Esophagus muscularis mucosa (tissue), 4 donors: ENCODE data around the gene STATH.
"Not testable (repeated sequence)": the region's sequence is repeated elsewhere in the genome, so short reads cannot be mapped to it uniquely, and the experiment has no call there.

Experiments used
- EP300 ChIP-seq: sonication (generic); formaldehyde crosslinking; IDR thresholded peaks from one replicate; pipeline ENCODE4 v1.6.1; 2017; ENCODE audit warnings: antibody characterized with exemption
- POLR2A ChIP-seq: fragments of 450-650 bp; IDR thresholded peaks from one replicate; pipeline ENCODE4 v1.6.1; 2017; ENCODE audit warnings: antibody characterized with exemption, moderate library complexity, mild to moderate bottlenecking, low read depth
- POLR2AphosphoS5 ChIP-seq, 2 donors: sonication (generic); formaldehyde crosslinking; IDR thresholded peaks; one replicate each; pipeline ENCODE4 v1.6.1; 2017; ENCODE audit warnings: antibody characterized with exemption in 2 of 2
- TF ChIP-seq, protein P1 (sequence below), 3 experiments: fragments of 200-600 bp in 2 of 3; fragments of 450-650 bp in 1 of 3; sonication (generic) in 2 of 3; IDR thresholded peaks; one replicate each; pipeline ENCODE4 v1.5.1; 2017 to 2019; ENCODE audit warnings: antibody characterized with exemption in 3 of 3, mild to moderate bottlenecking in 2 of 3, moderate library complexity in 1 of 3

DNA sequence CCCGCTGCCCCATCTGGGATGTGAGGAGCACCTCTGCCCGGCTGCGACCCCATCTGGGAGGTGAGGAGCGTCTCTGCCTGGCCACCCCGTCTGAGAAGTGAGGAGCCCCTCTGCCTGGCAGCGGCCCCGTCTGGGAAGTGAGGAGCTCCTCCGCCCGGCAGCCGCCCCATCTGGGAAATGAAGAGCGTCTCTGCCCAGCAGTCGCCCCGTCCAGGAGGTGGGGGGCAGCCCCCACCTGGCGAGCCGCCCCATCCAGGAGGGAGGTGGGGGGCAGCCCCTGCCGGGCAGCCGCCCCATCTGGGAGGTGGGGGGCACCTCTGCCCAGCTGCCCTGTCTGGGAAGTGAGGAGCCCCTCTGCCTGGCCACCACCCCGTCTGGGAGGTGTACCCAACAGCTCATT lies 41.8 kb downstream of the STATH start:
- TF ChIP-seq, protein P1, sequence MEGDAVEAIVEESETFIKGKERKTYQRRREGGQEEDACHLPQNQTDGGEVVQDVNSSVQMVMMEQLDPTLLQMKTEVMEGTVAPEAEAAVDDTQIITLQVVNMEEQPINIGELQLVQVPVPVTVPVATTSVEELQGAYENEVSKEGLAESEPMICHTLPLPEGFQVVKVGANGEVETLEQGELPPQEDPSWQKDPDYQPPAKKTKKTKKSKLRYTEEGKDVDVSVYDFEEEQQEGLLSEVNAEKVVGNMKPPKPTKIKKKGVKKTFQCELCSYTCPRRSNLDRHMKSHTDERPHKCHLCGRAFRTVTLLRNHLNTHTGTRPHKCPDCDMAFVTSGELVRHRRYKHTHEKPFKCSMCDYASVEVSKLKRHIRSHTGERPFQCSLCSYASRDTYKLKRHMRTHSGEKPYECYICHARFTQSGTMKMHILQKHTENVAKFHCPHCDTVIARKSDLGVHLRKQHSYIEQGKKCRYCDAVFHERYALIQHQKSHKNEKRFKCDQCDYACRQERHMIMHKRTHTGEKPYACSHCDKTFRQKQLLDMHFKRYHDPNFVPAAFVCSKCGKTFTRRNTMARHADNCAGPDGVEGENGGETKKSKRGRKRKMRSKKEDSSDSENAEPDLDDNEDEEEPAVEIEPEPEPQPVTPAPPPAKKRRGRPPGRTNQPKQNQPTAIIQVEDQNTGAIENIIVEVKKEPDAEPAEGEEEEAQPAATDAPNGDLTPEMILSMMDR (IDR thresholded peaks at IDR 0.05), result not testable (repeated sequence)
- TF ChIP-seq POLR2A; POLR2AphosphoS5 (IDR thresholded peaks at IDR 0.05); EP300: not testable (repeated sequence)
